ENCODE results near the gene SOWAHA. TPM values are rescaled to one million over a fixed set of nuclear protein-coding genes. Genes with fewer than 3 reads are reported as not detected.
A peak's percentile ranks its signal among the peaks of the same experiment; 100 is the strongest.

Gene SOWAHA
- total and polyA plus RNA-seq, 4 experiments from 2014 or later: 0.06 TPM; not detected in 3

GRCh38 chr5:132859889-132860437 lies 46.9 kb downstream of the SOWAHA start:
- Mint-ChIP-seq H3K27ac (peak overlapping the region in 1 of 7 donors; percentile 15), H3K9me3 (no peaks in the 10 kb centered on the region), H3K4me3 (no peak overlapping the region), H3K36me3 (no peaks in the 10 kb centered on the region), H3K27me3 (peaks cover 4% of the 10 kb centered on the region in 2 donors), H3K4me1 (no peaks in the 10 kb centered on the region)
- intact Hi-C loops (cut with micrococcal nuclease): no loop called here
- H3K27me3 ChIP-seq (ENCODE audit: insufficient read depth, low read length): no peaks in the 10 kb centered on the region
- H3K36me3 ChIP-seq (ENCODE audit: insufficient read depth, low read length): no peaks in the 10 kb centered on the region
- no peaks in the 10 kb centered on the region for H3K4me1 ChIP-seq (ENCODE audit: insufficient read depth, low read length)
- H3K9me3 ChIP-seq (ENCODE audit: control insufficient read depth in 1 of 2, low read length in 2 of 2): no peaks in the 10 kb centered on the region
- H3K4me3 ChIP-seq (ENCODE audit: low read length in 2 of 2): no peak overlapping the region
- CTCF ChIA-PET (ENCODE audit: partially characterized antibody): interaction anchor here (1.1 to 1.3 kb wide), 2 partner anchors 30 to 39 kb away, joined by 3 read pairs; no protein-coding TSS in a partner anchor
- no peak overlapping the region for H3K27ac ChIP-seq (ENCODE audit: low read depth, low read length)
- DNase-seq: no peak
- POLR2A ChIA-PET (ENCODE audit: partially characterized antibody): no interaction called here

DNA sequence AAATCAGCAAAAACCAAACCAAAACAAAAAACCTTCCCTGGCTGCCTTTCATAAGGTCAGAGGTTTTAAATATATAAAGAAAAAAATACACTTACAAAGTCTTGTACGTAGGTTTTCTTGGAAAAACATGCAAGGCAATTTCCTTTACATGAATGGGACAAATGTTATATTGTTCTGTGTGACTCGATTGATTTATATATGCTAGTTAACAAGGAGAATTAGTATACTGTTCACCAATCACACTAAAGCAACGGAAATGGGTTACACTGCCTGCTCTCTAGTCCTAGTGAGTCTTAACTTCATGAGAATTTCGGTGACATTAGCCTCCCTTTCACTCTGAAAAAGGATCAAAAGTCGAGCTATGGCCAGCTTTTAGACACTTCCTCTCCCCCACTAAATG lies 47.6 kb downstream of the SOWAHA start:
- Mint-ChIP-seq H3K4me3 (no peak overlapping the region), H3K4me1 (peaks cover 3 to 7% (median 5%) of the 10 kb centered on the region in 4 donors), H3K9me3 (no peaks in the 10 kb centered on the region), H3K27me3 (peaks cover 1 to 4% of the 10 kb centered on the region in 2 donors), H3K27ac (no peak overlapping the region), H3K36me3 (no peaks in the 10 kb centered on the region)
- peaks cover 5% of the 10 kb centered on the region for H3K4me1 ChIP-seq (ENCODE audit: insufficient read depth, low read length)
- no peak overlapping the region for H3K27ac ChIP-seq (ENCODE audit: low read depth, low read length)
- ChIA-PET CTCF (ENCODE audit: partially characterized antibody) (interaction anchor here (0.6 to 1.4 kb wide), 2 partner anchors 23 to 245 kb away, joined by 3 to 5 read pairs; no protein-coding TSS in a partner anchor), POLR2A (ENCODE audit: partially characterized antibody) (no interaction called here)
- no peaks in the 10 kb centered on the region for H3K36me3 ChIP-seq (ENCODE audit: insufficient read depth, low read length)
- H3K27me3 ChIP-seq (ENCODE audit: insufficient read depth, low read length): no peaks in the 10 kb centered on the region
- DNase-seq: no peak
- no peaks in the 10 kb centered on the region for H3K9me3 ChIP-seq (ENCODE audit: control insufficient read depth in 1 of 2, low read length in 2 of 2)
- intact Hi-C loops (cut with micrococcal nuclease): no loop called here
- H3K4me3 ChIP-seq (ENCODE audit: low read length in 2 of 2): no peak overlapping the region

GRCh38 chr5:132865668-132866341 lies 52.7 kb downstream of the SOWAHA start:
- ChIA-PET POLR2A (ENCODE audit: partially characterized antibody) (interaction anchor here (0.7 to 2.4 kb wide), 10 partner anchors 11 to 1546 kb away, joined by 3 to 18 read pairs (median 5); partner anchors contain the start of genes AFF4, CDKN2AIPNL, HSPA4 and IRF1), CTCF (ENCODE audit: partially characterized antibody) (interaction anchor here (0.5 to 4.3 kb wide), 4 partner anchors 18 to 340 kb away, joined by 3 to 23 read pairs (median 3); partner anchors contain the start of gene CCNI2)
- Mint-ChIP-seq H3K36me3 (peaks cover 12 to 30% of the 10 kb centered on the region in 2 donors), H3K27me3 (no peaks in the 10 kb centered on the region), H3K4me1 (peaks cover 18 to 29% (median 22%) of the 10 kb centered on the region in 4 donors), H3K9me3 (no peaks in the 10 kb centered on the region), H3K27ac (peak overlapping the region; percentile 96 to 100 (median 100)), H3K4me3 (peak overlapping the region; percentile 95 to 100 (median 100))
- H3K4me3 ChIP-seq (ENCODE audit: low read length in 2 of 2): peak overlapping the region; percentile 79 to 90
- H3K4me1 ChIP-seq (ENCODE audit: insufficient read depth, low read length): peaks cover 21% of the 10 kb centered on the region
- H3K9me3 ChIP-seq (ENCODE audit: control insufficient read depth in 1 of 2, low read length in 2 of 2): no peaks in the 10 kb centered on the region
- peak overlapping the region; percentile 93 for H3K27ac ChIP-seq (ENCODE audit: low read depth, low read length)
- DNase-seq: peak in 1 of 5 donors; percentile 6
- H3K36me3 ChIP-seq (ENCODE audit: insufficient read depth, low read length): peaks cover 8% of the 10 kb centered on the region
- intact Hi-C loops (cut with micrococcal nuclease): loop anchor here (1.0 to 5.0 kb wide), 3 partner anchors 97 to 185 kb away; partner anchors contain the start of genes AFF4 and CCNI2
- H3K27me3 ChIP-seq (ENCODE audit: insufficient read depth, low read length): no peaks in the 10 kb centered on the region

Other genes with a start within 250 kb of the SOWAHA start
- not detected for gene IL13, start 155.1 kb upstream of the SOWAHA start, total RNA-seq
- gene IL13, start 155.1 kb upstream of the SOWAHA start, polyA plus RNA-seq: not detected
- gene IL4, start 139.3 kb upstream of the SOWAHA start, total RNA-seq: not detected
- gene IL4, start 139.3 kb upstream of the SOWAHA start, polyA plus RNA-seq: not detected
- 10 to 100 TPM; 18.7 to 25.9 TPM for gene KIF3A, start 75.8 kb upstream of the SOWAHA start, total RNA-seq
- 10 to 100 TPM in 1 of 2 donors, 1 to 10 TPM in 1; 9.7 to 18.3 TPM for gene KIF3A, start 75.8 kb upstream of the SOWAHA start, polyA plus RNA-seq
- gene CCNI2, start 65.9 kb upstream of the SOWAHA start, total RNA-seq: 10 to 100 TPM; 12.5 to 13.0 TPM
- gene CCNI2, start 65.9 kb upstream of the SOWAHA start, polyA plus RNA-seq: 1 to 10 TPM in 1 of 2 donors, under 1 TPM in 1; 0.86 to 3.1 TPM
- gene SEPTIN8, start 36.1 kb upstream of the SOWAHA start, total RNA-seq: 10 to 100 TPM; 12.6 to 13.8 TPM
- gene SEPTIN8, start 36.1 kb upstream of the SOWAHA start, polyA plus RNA-seq: 1 to 10 TPM; 1.1 to 3.3 TPM
- gene SHROOM1, start 17.3 kb downstream of the SOWAHA start, total RNA-seq: under 1 TPM in 1 of 2 experiments, not detected in 1; 0.49 TPM
- gene SHROOM1, start 17.3 kb downstream of the SOWAHA start, polyA plus RNA-seq: not detected
- gene GDF9, start 53.2 kb downstream of the SOWAHA start, total RNA-seq: 1 to 10 TPM; 1.1 to 1.9 TPM
- gene GDF9, start 53.2 kb downstream of the SOWAHA start, polyA plus RNA-seq: under 1 TPM; 0.13 to 0.30 TPM
- gene UQCRQ, start 53.3 kb downstream of the SOWAHA start, total RNA-seq: 100 to 1,000 TPM; 124 to 127 TPM
- gene UQCRQ, start 53.3 kb downstream of the SOWAHA start, polyA plus RNA-seq: 100 to 1,000 TPM; 471 to 536 TPM
- 1 to 10 TPM; 8.1 to 8.8 TPM for gene LEAP2, start 60.4 kb downstream of the SOWAHA start, total RNA-seq
- 1 to 10 TPM; 1.1 to 1.6 TPM for gene LEAP2, start 60.4 kb downstream of the SOWAHA start, polyA plus RNA-seq
- gene AFF4, start 150.3 kb downstream of the SOWAHA start, total RNA-seq: 10 to 100 TPM; 60.4 to 61.6 TPM
- gene AFF4, start 150.3 kb downstream of the SOWAHA start, polyA plus RNA-seq: 10 to 100 TPM; 14.1 to 24.0 TPM
- 10 to 100 TPM; 20.1 to 20.6 TPM for gene ZCCHC10, start 213.2 kb downstream of the SOWAHA start, total RNA-seq
- gene ZCCHC10, start 213.2 kb downstream of the SOWAHA start, polyA plus RNA-seq: 10 to 100 TPM; 46.8 to 50.2 TPM
- gene HSPA4, start 238.7 kb downstream of the SOWAHA start, total RNA-seq: 10 to 100 TPM; 55.9 to 58.1 TPM
- gene HSPA4, start 238.7 kb downstream of the SOWAHA start, polyA plus RNA-seq: 10 to 100 TPM; 32.2 to 45.1 TPM

Measured in CD4-positive, alpha-beta memory T cell (primary cell).